B cell (primary cell): ENCODE measurements around the gene TRIM15. TPM values are rescaled to one million over a fixed set of nuclear protein-coding genes. Genes with fewer than 3 reads are reported as not detected.

Source experiments
- ATAC-seq: fragments of 200-7000 bp; cut with Tn5 transposase; one replicate; pipeline ENCODE4 v1.10.0; 2021; ENCODE audit warnings: low read depth, mild to moderate bottlenecking, moderate number of reproducible peaks, moderate library complexity
- CTCF ChIA-PET: fragments of 350-600 bp; sonication (Branson Sonifier 250); formaldehyde crosslinking; loops from one replicate; lab custom pipeline; 2021; ENCODE audit warnings: antibody characterized with exemption, inconsistent platforms; lab: Charles Lee
- POLR2A ChIA-PET: fragments of 350-600 bp; sonication (Branson Sonifier 250); formaldehyde crosslinking; loops from one replicate; lab custom pipeline; 2021; ENCODE audit warnings: antibody characterized with exemption; lab: Charles Lee
- DNase-seq: peaks from one replicate; pipeline ENCODE4 v3.0.0; 2013
- H2AFZ ChIP-seq: 2 replicates; pipeline ENCODE4 v1.6.1; 2012; ENCODE audit warnings: mild to moderate bottlenecking, low read depth, low read length; ENCODE audit not compliant: insufficient read depth, poor library complexity, severe bottlenecking
- H3K27ac ChIP-seq, 2 donors: 1 replicate in 1 of 2; 2 replicates in 1 of 2; pipeline ENCODE4 v1.5.1; 2012 to 2013; ENCODE audit warnings: low read length in 2 of 2, mild to moderate bottlenecking in 2 of 2, moderate library complexity in 1 of 2
- H3K27me3 ChIP-seq, 4 experiments: fragments of 200-600 bp in 1 of 4; sonication (generic) in 1 of 4; replicated peaks in 1 of 4; 1 replicate in 2 of 4; 2 replicates in 2 of 4; pipeline versions ENCODE4 v1.6.1 to v1.7.0; 2013 to 2016; ENCODE audit warnings: low read length in 3 of 4, mild to moderate bottlenecking in 2 of 4, mixed read lengths in 1 of 4, moderate library complexity in 1 of 4; ENCODE audit not compliant: insufficient read depth in 4 of 4, control insufficient read depth in 3 of 4; ENCODE audit errors: control extremely low read depth in 1 of 4
- H3K36me3 ChIP-seq, 2 experiments: replicated peaks in 1 of 2; 1 replicate in 1 of 2; 2 replicates in 1 of 2; pipeline versions ENCODE4 v1.6.1 to v1.7.1; 2013; ENCODE audit warnings: low read length in 1 of 2; ENCODE audit not compliant: insufficient read depth in 2 of 2, control insufficient read depth in 1 of 2; ENCODE audit errors: control extremely low read depth in 1 of 2, extremely low read depth in 1 of 2
- H3K4me1 ChIP-seq, 2 donors: fragments of 200-600 bp in 1 of 2; sonication (generic) in 1 of 2; 1 replicate in 1 of 2; 2 replicates in 1 of 2; pipeline versions ENCODE4 v1.5.1 to v1.6.1; 2013 to 2017; ENCODE audit warnings: low read length in 2 of 2; ENCODE audit not compliant: control insufficient read depth in 2 of 2, insufficient read depth in 2 of 2
- H3K4me2 ChIP-seq: replicated peaks from 2 replicates; pipeline ENCODE3; 2012; ENCODE audit warnings: mild to moderate bottlenecking, low read depth, low read length; ENCODE audit not compliant: poor library complexity, severe bottlenecking
- H3K4me3 ChIP-seq, 5 experiments: fragments of 200-600 bp in 1 of 5; sonication (generic) in 1 of 5; 1 replicate in 3 of 5; 2 replicates in 2 of 5; pipeline versions ENCODE4 v1.5.1 to v1.7.0; 2011 to 2016; ENCODE audit warnings: low read length in 4 of 5, mild to moderate bottlenecking in 4 of 5, low read depth in 2 of 5, control low read depth in 1 of 5, moderate library complexity in 1 of 5; ENCODE audit not compliant: insufficient read depth in 1 of 5; ENCODE audit errors: control extremely low read depth in 1 of 5, extremely low read depth in 1 of 5
- H3K79me2 ChIP-seq: fragments of 200-600 bp; sonication (generic); one replicate; pipeline ENCODE4 v1.6.0; 2016; ENCODE audit warnings: low read length; ENCODE audit not compliant: control insufficient read depth, insufficient read depth
- H3K9ac ChIP-seq: fragments of 200-600 bp; sonication (generic); 2 replicates; pipeline ENCODE4 v1.6.1; 2017; ENCODE audit warnings: mild to moderate bottlenecking, low read length, moderate library complexity
- H3K9me3 ChIP-seq, 3 donors: one replicate each; pipeline versions ENCODE4 v1.6.1 to v1.7.1; 2013; ENCODE audit warnings: low read length in 2 of 3; ENCODE audit not compliant: control insufficient read depth in 2 of 3, insufficient read depth in 1 of 3; ENCODE audit errors: control extremely low read depth in 1 of 3
- H4K20me1 ChIP-seq: 2 replicates; pipeline ENCODE4 v1.6.0; 2012; ENCODE audit warnings: mild to moderate bottlenecking, low read length; ENCODE audit not compliant: insufficient read depth, control insufficient read depth, poor library complexity, severe bottlenecking
- H3K27ac Mint-ChIP-seq: one replicate; pipeline ENCODE4 v1.8.0; 2021; ENCODE audit warnings: mixed read lengths
- H3K27me3 Mint-ChIP-seq: one replicate; pipeline ENCODE4 v1.8.0; 2021; ENCODE audit warnings: mixed read lengths
- H3K4me1 Mint-ChIP-seq: one replicate; pipeline ENCODE4 v1.8.0; 2021; ENCODE audit warnings: mixed read lengths
- H3K4me3 Mint-ChIP-seq: one replicate; pipeline ENCODE4 v1.8.0; 2021; ENCODE audit warnings: mixed read lengths
- H3K9me3 Mint-ChIP-seq: one replicate; pipeline ENCODE4 v1.8.0; 2022; ENCODE audit warnings: mixed read lengths; ENCODE audit not compliant: insufficient read depth
- EZH2 ChIP-seq: IDR thresholded peaks from 2 replicates; pipeline ENCODE4 v1.6.1; 2012; ENCODE audit warnings: borderline replicate concordance, low read depth, mild to moderate bottlenecking, moderate library complexity, low read length; ENCODE audit not compliant: insufficient read depth, poor library complexity, severe bottlenecking
- WGBS: methylation state at CpG from one replicate; pipeline ENCODE4 v1.1.5; 2013; ENCODE audit warnings: missing lambda C conversion rate; ENCODE audit not compliant: insufficient coverage; 5-methylcytosine and 5-hydroxymethylcytosine counted together
- intact Hi-C: fragments of 100-400 bp; cut with micrococcal nuclease; formaldehyde crosslinking; loops from one replicate; pipeline ENCODE4 v1.10.0; 2022
- polyA plus RNA-seq: library from polyadenylated mRNA; depleted of rRNA; stranded (reverse); fragments of >200 nt; gene quantifications from 2 replicates; pipeline ENCODE4 v1.2.3, GENCODE V29; 2012
- total RNA-seq, 2 donors: library from RNA; stranded (reverse); fragments of 120-200 nt in 1 of 2; gene quantifications; 1 replicate in 1 of 2; 2 replicates in 1 of 2; pipeline versions ENCODE4 v1.2.3 to v1.2.4, GENCODE V29; 2013 to 2022
- TF ChIP-seq, protein P1 (sequence below): fragments of 200-600 bp; IDR thresholded peaks from one replicate; pipeline ENCODE4 v1.8.0; 2022; ENCODE audit warnings: antibody characterized with exemption, mild to moderate bottlenecking

TRIM15 gene
- total and polyA plus RNA-seq, 2 donors (not counting 1 experiment from before 2014, with no cell fraction given) = not detected

DNA sequence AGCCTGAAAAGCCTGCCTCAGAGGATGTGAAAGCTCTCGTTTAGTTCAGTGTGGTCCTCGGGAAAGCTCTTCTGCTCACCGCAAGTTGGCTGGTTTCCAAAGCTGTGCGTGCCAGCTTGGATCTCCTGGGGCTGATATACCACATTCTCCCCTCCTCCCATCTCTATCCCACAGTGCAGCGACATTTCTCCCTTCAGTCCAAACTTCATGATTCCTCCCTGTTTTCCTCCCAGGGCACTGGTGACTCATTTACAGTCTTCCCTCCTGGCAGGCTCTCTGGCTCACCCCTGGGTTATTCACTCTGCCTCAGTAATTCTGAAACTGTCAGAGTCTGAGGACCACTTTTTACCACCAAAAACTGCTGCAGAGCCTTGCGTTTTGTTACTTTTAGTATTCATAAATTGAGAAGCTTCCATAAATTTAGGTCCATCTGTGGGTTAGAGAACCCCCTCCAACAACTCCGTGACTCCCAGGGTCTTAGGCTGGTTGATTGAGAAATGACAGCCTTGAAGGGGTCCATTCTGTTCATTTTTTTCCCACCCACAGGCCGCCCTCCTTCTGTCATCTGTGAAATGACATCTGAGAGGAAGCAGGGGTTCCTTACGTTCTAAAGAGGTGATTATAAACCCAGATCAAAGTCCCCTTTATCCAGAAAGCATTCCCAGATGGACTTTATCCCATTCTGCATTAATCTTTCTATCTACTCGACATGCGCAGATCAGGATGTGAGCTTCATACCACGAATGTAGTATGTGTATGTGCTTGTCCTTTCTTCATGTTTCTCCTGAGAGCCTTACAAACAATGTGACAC, 8.4 kb upstream of the TRIM15 start:
- Histone ChIP-seq H2AFZ (no peak overlapping the region), H4K20me1 (no peaks in the 10 kb centered on the region), H3K79me2 (no peaks in the 10 kb centered on the region), H3K4me1 (no peaks in the 10 kb centered on the region), H3K4me3 (no peak overlapping the region), H3K27me3 (peaks cover 0 to 26% (median 12%) of the 10 kb centered on the region in 4 experiments), H3K9me3 (no peaks in the 10 kb centered on the region), H3K4me2 (no peak overlapping the region), H3K36me3 (no peaks in the 10 kb centered on the region), H3K9ac (no peak overlapping the region), H3K27ac (no peak overlapping the region)
- 96% methylated on average over 5 of the region's 12 CpGs for WGBS
- Mint-ChIP-seq H3K9me3 (no peaks in the 10 kb centered on the region), H3K4me1 (no peaks in the 10 kb centered on the region), H3K4me3 (no peak overlapping the region), H3K27ac (no peak overlapping the region), H3K27me3 (peaks cover 48% of the 10 kb centered on the region)
- ChIA-PET POLR2A (no interaction called here), CTCF (no interaction called here)
- TF ChIP-seq, protein P1, sequence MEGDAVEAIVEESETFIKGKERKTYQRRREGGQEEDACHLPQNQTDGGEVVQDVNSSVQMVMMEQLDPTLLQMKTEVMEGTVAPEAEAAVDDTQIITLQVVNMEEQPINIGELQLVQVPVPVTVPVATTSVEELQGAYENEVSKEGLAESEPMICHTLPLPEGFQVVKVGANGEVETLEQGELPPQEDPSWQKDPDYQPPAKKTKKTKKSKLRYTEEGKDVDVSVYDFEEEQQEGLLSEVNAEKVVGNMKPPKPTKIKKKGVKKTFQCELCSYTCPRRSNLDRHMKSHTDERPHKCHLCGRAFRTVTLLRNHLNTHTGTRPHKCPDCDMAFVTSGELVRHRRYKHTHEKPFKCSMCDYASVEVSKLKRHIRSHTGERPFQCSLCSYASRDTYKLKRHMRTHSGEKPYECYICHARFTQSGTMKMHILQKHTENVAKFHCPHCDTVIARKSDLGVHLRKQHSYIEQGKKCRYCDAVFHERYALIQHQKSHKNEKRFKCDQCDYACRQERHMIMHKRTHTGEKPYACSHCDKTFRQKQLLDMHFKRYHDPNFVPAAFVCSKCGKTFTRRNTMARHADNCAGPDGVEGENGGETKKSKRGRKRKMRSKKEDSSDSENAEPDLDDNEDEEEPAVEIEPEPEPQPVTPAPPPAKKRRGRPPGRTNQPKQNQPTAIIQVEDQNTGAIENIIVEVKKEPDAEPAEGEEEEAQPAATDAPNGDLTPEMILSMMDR = no peak
- no peak for TF ChIP-seq EZH2
- DNase-seq (no peak), ATAC-seq (no peak)
- intact Hi-C loops = no loop called here

DNA sequence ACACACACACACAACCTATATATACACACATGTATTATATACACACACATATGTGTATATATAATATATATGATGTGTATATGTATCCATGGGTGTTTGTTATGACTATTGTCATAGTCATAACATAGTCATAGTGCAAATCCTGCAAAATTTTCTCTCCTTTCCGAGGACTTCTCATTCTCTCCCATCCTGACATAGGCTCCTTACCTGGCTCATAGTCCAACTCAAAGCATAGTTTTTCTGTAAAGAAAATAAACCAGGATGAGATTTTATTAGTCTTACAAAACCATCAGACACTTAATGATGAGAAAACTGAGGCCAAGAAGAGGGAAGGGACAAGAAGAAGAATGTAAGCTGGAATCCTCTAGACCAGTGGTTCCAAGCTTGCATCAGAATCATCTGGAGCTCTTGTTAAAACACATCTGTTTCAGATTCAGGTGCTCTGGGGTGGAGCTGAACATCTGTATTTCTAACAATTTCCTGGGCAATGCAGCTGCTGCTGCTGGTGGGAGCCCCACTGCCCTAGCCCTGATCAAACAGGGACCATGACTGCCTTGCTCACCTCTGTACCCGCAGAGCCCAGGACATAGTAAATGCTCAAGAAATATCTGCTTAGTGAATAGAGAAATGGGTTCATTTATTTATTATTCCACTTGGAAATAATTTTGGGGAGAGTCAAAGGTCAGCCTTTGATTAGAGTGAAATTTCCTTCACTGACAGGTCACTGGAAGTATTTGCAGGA, 7.7 kb upstream of the TRIM15 start:
- no peaks in the 10 kb centered on the region for H3K36me3 ChIP-seq
- no peaks in the 10 kb centered on the region for H3K9me3 ChIP-seq
- no peak overlapping the region for H3K4me2 ChIP-seq
- no peak for TF ChIP-seq EZH2
- TF ChIP-seq, protein P1 = no peak
- WGBS = no CpG with 5 or more reads among the region's 2 CpGs
- DNase-seq = no peak
- H2AFZ ChIP-seq = no peak overlapping the region
- no peak overlapping the region for H3K4me3 ChIP-seq
- H3K27me3 ChIP-seq = peaks cover 0 to 26% (median 10%) of the 10 kb centered on the region in 4 experiments
- ATAC-seq = no peak
- no peak overlapping the region for H3K27ac Mint-ChIP-seq
- POLR2A ChIA-PET = no interaction called here
- no peaks in the 10 kb centered on the region for H4K20me1 ChIP-seq
- H3K9me3 Mint-ChIP-seq = no peaks in the 10 kb centered on the region
- H3K27me3 Mint-ChIP-seq = peaks cover 47% of the 10 kb centered on the region
- CTCF ChIA-PET = no interaction called here
- H3K9ac ChIP-seq = no peak overlapping the region
- no peaks in the 10 kb centered on the region for H3K4me1 ChIP-seq
- H3K79me2 ChIP-seq = no peaks in the 10 kb centered on the region
- no peak overlapping the region for H3K27ac ChIP-seq
- H3K4me3 Mint-ChIP-seq = no peak overlapping the region
- intact Hi-C loops = no loop called here
- H3K4me1 Mint-ChIP-seq = no peaks in the 10 kb centered on the region
